GM12892 (cell line): ENCODE measurements around the gene TCF12.

Experiments used
- POLR2A ChIP-seq: IDR thresholded peaks from 2 replicates; pipeline ENCODE4 v1.6.1; 2011; ENCODE audit warnings: low read depth, low read length, control low read depth
- POLR2AphosphoS5 ChIP-seq: IDR thresholded peaks from 2 replicates; pipeline ENCODE4 v1.6.1; 2011; ENCODE audit warnings: low read depth, low read length, control low read depth
- TAF1 ChIP-seq: IDR thresholded peaks from 2 replicates; pipeline ENCODE4 v1.6.1; 2011; ENCODE audit warnings: low read depth, mild to moderate bottlenecking, control low read depth, low read length, borderline replicate concordance

DNA sequence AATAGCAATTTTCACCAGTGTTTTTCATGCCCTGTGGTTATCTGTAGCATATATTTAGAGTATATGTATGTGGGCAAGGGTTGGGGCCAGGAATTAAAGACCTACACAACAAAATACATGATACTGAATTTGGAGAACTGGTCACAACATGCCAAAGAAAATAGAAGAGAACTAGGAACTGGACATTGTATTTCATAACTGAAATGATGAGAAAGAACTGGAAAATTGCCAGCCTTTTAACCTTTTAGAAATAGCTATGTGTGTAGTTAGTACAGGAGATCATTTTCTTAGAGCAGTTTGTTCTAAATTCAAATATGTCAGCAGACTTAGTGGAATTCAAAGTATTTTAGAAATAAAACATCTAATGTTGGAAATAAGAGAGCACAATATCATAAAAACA, 230.8 kb downstream of the TCF12 start:
- TF ChIP-seq POLR2A (no peak), TAF1 (no peak), POLR2AphosphoS5 (no peak)
